DMS153 treated with DMSO at 0.1 percent for 48 hours (cell line): ENCODE measurements around the gene OR7D2.

Source experiments
- DNase-seq: peaks from one replicate; lab custom pipeline; 2025; ENCODE audit not compliant: unreplicated experiment; lab: John Stamatoyannopoulos, UW

The OR7D2 gene

GRCh38 chr19:9205501-9206113 is 26.8 kb downstream of the OR7D2 start:
- peak; percentile 27 for DNase-seq

- DNase-seq: no peak
Observed at GRCh38 chr19:9219489-9219888, 40.7 kb downstream of the OR7D2 start, which contains the start of gene OR7D4. Gene OR7D4, minus strand, starts transcription at chr19:9219589. Its CDS starts 4,752 bp downstream, at chr19:9214837.
